HG02642 (cell line): ENCODE data around the gene TSKU.
"Not testable (repeated sequence)": the region's sequence is repeated elsewhere in the genome, so short reads cannot be mapped to it uniquely, and the experiment has no call there.

Source experiments
- ATAC-seq: cut with Tn5 transposase; IDR thresholded peaks from one replicate; pipeline ENCODE4 v1.9.1; 2021; ENCODE audit warnings: mild to moderate bottlenecking; ENCODE audit not compliant: unreplicated experiment, poor library complexity

The TSKU gene

DNA sequence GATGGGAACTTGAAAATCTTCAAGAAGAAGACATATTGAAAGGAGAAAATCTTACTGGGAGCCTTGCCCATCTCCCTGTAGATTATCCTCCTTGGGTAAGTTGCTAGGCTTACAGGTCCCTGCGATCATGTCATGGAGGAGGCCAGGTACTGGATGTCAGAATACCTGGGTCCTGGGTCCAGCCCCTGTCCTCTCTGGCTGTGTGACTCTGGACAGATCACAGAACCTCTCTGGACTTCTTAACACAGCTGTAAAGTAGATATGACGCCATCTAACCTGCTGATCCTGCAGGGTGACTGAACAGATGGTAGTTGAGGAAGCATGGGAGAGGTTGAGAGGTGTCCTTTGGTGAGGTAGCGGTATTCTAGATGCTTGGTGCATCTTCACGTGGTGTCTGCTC, 4.1 kb downstream of the TSKU start:
- ATAC-seq, result no peak

DNA sequence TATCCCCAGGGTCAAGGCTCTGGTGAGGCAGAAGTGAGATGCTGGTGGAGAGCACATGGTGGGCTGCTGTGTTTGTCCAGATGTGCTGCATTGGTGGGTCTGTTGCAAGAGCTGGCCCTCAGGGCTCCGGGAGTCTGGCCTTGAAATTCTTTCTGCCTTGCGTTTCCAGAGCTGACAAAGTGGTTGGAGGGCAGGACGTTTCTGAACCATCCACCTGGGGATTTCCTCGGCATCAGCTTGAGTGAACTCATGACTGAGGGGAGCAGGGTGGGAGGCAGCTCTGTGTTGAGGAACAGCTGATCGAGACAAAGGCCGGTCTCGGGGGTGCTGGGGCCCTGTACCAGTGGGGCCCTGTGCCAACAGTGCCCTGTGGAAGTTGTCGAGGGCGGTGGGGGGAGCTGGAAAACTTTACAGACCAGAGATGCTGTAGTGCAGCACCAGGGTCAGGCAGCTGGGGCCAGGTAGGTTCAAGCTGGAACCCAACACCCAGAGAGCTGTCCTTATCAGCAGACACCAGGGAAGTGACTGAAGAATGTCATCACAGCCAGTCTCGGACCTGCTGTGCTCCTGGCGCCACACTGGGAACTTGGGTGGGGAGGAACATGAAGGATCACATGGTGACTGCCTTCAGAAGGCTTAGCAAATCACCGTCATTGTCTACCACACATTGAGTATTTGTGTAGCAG, 4.9 kb downstream of the TSKU start:
- no peak for ATAC-seq

DNA sequence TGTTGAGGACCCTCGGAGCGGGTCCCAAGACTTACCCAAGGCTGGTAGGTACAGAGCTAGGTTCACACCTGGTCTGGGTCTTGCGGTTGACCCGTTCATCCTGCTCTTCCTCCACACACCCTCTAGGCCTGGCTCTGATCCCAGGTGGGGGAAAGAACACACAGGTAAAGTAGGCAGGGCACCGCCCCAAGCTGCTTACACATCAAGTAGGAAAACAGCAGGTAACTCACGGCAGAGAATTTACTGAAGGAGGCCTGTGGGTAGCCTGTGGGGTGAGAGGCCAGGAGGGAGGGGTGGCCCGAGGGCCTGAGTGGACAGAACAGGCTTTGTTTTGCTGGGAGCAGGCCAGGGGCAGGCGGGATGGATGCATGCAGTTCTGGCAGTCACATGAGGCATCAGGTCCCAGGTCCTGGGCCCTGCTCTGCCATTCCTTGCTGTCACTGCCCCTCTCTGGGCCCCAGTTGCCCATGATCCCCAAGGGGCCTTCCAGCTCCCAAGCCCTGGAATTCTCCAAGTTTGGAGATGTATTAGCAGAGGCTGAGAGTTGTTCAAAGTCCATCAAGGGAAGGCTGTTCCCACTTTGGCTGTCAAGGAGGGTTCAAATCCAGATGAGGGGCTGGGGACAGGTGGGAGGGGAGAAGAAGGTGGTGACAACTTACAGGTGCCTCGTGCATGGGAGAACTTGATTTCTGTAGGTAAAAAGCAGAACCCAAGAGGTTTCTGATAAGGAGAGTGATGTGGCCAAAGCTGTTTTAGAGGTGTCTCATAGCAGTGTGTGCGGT, 5.7 kb downstream of the TSKU start:
- ATAC-seq, result no peak

DNA sequence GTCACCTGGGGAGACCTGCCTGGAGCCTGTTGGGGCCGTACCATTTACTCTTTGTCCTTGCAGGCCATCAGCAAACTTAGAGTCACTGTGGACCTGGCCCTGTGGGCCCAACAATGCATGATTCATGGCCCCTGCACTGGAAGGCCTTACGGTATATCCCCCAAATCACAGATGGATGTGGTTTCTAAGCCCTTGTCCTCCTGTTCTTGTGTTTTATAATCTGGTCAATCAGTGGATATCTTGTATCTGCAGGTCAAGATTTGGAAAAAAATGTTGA, 6.2 kb downstream of the TSKU start:
- ATAC-seq, result no peak

DNA sequence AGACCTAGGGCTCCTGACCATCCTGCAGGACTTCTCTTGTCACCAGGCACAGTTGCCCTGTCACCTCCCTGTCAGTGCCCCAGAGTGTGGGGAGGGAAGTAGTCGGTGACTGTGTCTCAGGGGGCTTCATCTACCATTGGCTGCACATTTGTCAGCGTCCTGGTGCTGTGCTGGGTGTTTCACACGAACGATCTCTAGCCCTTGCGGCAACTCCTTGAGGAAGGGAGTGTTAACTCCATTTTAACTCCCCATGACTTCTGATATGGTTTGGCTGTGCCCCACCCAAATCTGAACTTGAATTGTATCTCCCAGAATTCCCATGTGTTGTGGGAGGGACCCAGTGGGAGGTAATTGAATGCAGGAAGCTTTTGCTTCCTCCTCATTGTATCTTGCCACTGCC, 7.1 kb downstream of the TSKU start:
- ATAC-seq, result no peak

DNA sequence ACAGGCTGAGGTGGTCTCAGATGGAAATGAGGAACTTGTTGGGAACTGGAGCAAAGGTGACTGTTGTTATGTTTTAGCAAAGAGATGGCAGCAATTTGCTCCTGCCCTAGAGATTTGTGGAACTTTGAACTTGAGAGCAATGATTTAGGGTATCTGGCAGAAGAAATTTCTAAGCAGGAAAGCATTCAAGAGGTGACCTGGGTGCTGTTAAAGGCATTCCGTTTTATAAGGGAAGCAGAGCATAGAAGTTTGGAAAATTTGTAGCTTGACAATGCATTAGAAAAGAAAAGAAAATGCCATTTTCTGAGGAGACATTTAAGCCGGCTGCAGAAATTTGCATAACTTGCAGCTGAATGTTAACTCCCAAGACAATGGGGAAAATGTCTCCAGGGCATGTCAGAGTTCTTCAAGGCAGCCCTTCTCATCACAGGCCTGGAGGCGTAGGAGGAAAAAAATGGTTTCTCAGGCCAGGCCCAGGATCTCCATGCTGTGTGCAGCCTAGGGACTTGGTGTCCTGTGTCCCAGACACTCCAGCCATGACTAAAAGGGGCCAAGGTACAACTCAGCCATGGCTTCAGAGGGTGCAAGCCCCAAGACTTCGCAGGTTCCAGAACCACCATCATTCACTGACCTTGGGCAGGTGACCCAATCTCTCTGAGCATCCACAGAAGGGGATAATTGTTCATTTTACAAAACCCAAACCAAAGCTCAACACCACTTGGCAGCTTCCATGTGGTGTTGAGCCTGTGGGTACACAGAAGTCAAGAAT, 8.0 kb downstream of the TSKU start:
- ATAC-seq, result not testable (repeated sequence)

DNA sequence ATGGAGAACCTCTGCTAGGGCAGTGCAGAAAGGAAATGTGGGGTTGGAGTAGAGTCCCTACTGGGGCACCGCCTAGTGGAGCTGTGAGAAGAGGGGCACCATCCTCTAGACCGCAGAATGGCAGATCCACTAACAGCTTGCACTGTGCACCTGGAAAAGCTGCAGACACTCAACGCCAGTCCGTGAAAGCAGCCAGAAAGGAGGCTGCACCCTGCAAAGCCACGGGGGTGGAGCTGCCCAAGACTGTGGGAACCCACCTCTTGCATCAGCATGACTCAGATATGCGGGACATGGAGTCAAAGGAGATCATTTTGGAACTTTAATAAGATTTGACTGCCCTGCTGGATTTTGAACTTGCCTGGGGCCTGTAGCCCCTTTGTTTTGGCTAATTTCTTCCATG, 8.7 kb downstream of the TSKU start:
- ATAC-seq, result no peak

DNA sequence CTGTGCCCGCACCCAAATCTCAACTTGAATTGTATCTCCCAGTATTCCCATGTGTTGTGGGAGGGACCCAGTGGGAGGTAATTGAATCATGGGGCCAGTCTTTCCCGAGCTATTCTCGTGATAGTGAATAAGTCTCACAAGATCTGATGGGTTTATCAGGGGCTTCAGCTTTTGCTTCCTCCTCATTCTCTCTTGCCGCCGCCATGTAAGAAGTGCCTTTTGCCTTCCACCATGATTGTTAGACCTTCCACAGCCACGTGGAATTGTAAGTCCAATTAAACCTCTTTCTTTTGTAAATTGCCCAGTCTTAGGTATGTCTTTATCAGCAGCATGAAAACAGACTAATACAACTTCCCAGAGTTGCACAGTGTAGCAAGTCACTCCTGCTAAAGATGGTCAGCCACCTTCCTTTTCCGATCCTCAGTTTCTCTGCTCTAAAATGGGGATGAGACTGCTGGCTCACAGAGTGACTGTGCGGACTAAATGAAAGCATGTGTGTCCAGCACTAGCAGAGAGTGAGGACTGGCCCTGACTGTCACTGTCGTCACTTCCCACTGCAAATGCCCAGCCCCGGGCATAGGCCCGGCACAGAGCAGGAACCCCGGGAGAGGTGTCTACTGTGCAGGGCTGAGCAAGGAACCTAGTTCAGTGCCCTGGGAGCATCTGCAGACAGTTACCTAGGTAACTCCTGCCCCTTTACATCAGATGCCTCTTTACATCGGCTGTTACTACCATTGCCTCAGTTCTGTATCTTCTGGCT, 9.5 kb downstream of the TSKU start:
- no peak for ATAC-seq

DNA sequence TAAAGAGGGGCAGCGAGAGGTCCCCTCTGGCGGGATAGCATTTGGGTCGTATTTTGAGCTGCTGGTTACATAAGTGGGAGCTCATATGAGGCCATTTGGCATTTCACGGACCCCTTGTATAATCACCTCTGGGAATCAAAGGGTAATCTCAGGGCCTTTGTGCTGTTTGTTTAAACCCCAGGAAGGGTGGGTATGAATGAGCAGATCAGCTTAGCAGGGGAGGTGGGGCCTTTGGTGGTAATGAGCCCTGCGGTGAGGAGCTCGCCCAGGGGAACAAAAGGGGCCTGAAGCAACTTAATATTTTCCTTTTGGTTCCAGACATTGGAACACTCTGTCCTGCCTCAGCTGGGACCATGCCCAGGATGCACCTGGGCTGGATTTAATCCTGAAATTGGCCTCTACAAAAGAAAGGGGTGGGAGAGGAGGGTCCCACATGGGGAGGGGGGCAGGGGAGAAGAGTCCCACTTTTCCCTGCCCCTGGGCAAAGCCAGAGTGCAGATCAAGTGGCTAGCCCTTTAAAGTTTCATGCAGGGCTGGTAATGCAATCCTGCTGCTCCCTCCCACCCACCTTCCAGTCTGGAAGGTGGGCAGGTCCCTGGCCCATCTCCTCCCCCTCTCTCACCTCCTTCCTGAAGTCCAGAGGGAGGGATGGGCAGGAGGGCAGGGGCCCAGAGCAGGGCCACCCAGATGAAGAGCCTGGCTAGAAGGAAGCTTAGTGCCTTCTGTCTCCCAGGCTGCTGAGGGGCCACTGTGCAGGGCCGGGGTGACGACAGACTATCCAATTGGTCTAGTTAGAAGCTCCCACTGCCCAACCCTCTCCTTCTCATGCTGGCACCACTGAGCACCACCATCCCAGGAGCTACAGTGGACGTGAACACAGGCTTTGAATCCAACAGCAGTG, 10.5 kb downstream of the TSKU start:
- ATAC-seq, result no peak

DNA sequence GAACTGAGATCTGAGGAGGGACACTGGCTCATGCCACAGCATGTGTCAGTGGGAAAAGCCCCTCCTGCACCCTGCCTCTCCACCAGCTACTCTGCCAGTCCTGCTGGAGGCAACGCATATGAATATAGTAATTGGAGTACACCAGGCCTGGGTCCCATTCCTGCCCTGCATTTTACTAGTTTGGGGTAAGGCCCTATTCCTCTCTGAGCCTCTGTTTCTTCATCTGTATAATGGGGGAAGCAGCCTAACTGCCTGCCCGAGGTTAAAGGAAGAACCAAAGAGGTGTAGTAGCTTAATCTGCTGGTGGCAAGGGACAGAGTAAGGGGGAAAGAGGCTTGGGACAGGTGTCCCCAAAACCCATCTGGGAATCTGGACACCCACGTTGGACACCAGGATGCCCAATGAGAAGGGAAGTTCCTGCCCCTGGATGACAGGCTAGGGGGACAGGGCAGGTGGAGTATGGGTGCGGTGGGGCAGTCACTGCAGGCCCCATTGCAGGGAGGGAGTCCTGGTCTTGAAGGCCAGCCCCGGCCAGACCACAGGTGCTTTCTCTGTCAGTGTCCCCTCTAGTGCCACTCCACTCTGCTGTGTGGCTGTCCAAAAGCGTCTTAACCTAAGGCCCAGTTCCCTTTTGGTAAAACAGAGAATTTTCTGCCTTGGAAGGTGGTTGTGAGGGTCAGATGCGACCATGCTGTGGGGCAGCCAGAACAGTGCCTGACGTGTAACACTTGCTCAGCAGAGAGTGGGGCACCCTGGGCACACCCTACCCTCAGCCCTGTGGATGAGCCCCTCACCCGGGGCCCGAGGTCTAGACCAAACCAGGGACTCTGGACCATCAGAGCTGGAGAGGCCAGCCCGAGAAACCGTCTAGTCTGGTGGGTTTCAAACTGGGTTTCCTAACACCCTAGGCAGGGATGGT, 11.5 kb downstream of the TSKU start:
- no peak for ATAC-seq

DNA sequence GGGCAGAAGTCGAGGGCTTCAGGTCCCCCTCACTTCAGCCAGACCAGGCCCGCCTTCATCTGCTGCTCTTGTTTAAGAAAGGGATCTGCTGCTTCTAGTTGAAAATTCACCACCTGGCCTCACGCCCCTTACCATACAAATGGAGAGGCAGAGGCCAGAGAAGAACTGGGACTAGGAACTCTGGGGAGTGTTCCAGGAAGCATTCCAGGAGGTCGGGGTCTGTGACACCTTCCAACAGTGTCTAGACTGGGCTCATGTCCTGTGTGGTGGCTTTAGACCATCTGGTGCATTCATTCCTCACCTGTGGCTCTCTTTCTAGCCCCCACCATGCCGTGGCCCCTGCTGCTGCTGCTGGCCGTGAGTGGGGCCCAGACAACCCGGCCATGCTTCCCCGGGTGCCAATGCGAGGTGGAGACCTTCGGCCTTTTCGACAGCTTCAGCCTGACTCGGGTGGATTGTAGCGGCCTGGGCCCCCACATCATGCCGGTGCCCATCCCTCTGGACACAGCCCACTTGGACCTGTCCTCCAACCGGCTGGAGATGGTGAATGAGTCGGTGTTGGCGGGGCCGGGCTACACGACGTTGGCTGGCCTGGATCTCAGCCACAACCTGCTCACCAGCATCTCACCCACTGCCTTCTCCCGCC, 12.3 kb downstream of the TSKU start:
- ATAC-seq, result no peak

DNA sequence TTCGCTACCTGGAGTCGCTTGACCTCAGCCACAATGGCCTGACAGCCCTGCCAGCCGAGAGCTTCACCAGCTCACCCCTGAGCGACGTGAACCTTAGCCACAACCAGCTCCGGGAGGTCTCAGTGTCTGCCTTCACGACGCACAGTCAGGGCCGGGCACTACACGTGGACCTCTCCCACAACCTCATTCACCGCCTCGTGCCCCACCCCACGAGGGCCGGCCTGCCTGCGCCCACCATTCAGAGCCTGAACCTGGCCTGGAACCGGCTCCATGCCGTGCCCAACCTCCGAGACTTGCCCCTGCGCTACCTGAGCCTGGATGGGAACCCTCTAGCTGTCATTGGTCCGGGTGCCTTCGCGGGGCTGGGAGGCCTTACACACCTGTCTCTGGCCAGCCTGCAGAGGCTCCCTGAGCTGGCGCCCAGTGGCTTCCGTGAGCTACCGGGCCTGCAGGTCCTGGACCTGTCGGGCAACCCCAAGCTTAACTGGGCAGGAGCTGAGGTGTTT, 12.8 kb downstream of the TSKU start:
- ATAC-seq, result no peak

DNA sequence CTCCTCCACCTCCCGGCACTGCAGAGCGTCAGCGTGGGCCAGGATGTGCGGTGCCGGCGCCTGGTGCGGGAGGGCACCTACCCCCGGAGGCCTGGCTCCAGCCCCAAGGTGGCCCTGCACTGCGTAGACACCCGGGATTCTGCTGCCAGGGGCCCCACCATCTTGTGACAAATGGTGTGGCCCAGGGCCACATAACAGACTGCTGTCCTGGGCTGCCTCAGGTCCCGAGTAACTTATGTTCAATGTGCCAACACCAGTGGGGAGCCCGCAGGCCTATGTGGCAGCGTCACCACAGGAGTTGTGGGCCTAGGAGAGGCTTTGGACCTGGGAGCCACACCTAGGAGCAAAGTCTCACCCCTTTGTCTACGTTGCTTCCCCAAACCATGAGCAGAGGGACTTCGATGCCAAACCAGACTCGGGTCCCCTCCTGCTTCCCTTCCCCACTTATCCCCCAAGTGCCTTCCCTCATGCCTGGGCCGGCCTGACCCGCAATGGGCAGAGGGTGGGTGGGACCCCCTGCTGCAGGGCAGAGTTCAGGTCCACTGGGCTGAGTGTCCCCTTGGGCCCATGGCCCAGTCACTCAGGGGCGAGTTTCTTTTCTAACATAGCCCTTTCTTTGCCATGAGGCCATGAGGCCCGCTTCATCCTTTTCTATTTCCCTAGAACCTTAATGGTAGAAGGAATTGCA, 13.5 kb downstream of the TSKU start:
- no peak for ATAC-seq

DNA sequence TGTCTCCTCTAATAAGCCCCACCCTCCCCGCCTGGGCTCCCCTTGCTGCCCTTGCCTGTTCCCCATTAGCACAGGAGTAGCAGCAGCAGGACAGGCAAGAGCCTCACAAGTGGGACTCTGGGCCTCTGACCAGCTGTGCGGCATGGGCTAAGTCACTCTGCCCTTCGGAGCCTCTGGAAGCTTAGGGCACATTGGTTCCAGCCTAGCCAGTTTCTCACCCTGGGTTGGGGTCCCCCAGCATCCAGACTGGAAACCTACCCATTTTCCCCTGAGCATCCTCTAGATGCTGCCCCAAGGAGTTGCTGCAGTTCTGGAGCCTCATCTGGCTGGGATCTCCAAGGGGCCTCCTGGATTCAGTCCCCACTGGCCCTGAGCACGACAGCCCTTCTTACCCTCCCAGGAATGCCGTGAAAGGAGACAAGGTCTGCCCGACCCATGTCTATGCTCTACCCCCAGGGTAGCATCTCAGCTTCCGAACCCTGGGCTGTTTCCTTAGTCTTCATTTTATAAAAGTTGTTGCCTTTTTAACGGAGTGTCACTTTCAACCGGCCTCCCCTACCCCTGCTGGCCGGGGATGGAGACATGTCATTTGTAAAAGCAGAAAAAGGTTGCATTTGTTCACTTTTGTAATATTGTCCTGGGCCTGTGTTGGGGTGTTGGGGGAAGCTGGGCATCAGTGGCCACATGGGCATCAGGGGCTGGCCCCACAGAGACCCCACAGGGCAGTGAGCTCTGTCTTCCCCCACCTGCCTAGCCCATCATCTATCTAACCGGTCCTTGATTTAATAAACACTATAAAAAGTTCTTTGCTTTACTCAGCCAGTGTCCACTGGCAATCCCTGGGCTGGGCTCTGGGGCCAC, 14.4 kb downstream of the TSKU start:
- ATAC-seq, result no peak

DNA sequence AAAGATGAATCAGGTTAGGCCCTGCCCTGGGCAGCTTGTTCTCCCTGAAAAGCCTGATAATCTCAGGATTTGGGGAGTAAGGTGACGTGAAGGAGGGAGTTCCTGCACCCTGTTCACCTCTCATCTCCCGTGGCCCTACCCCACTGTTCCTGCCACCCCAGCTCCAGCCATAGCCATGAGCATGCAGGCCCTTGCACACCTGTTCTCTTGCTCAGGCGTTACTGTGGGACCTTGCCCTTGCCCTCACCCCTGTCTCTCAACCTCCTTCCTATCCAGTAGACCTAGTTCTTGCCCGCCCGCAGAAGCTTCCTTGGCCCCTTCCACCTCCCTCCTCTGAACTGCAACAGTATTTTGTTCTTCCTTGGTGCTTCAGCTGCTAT, 15.0 kb downstream of the TSKU start:
- ATAC-seq, result no peak

DNA sequence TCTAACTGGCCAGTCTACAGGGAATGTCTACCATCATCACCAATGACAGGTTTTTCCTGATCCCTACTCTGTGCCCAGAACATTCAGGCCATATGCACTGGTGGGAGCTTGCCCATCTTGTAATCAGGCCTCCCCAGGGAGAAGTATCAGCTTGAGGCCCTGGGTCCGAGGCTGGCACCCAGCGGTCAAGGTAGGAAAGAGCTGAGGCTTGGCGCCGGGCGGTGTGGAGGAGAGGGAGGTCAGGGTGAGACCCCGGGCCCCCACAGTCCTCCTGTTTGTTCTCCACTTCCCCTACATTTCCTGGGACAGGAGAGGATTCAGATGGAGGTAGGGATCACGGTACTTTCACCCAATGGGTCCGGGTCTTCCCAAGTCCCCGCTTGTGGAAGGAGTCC, 15.5 kb downstream of the TSKU start:
- no peak for ATAC-seq
